DND-41 (cell line): ENCODE measurements around the gene PRKCA.
A peak's percentile ranks its signal among the peaks of the same experiment; 100 is the strongest.

Experiments used
- ATAC-seq: fragments of 200-7000 bp; cut with Tn5 transposase; 3 replicates; pipeline ENCODE4 v1.9.1; 2021; ENCODE audit warnings: low read depth; ENCODE audit not compliant: insufficient read depth
- DNase-seq: peaks from one replicate; pipeline ENCODE4 v3.0.0-alpha.2; 2020
- H2AFZ ChIP-seq: 2 replicates; pipeline ENCODE4 v1.6.0; 2012; ENCODE audit warnings: low read depth, low read length
- H3K27ac ChIP-seq: 2 replicates; pipeline ENCODE4 v1.5.1; 2012; ENCODE audit warnings: low read length, inconsistent platforms
- H3K27me3 ChIP-seq: fragments of 200-600 bp; sonication (generic); 2 replicates; pipeline ENCODE4 v1.6.0; 2012; ENCODE audit warnings: low read length, mild to moderate bottlenecking, inconsistent platforms; ENCODE audit not compliant: insufficient read depth, poor library complexity
- H3K36me3 ChIP-seq: 2 replicates; pipeline ENCODE4 v1.5.1; 2012; ENCODE audit warnings: low read length, inconsistent platforms; ENCODE audit not compliant: insufficient read depth
- H3K4me1 ChIP-seq: 2 replicates; pipeline ENCODE4 v1.5.1; 2012; ENCODE audit warnings: mild to moderate bottlenecking, low read length; ENCODE audit not compliant: insufficient read depth
- H3K4me2 ChIP-seq: 2 replicates; pipeline ENCODE4 v1.6.0; 2012; ENCODE audit warnings: mild to moderate bottlenecking, moderate library complexity, low read length, inconsistent platforms; ENCODE audit not compliant: insufficient read depth
- H3K4me3 ChIP-seq, 2 experiments: fragments of 200-600 bp in 1 of 2; shearing (Covaris generic) in 1 of 2; 2 replicates each; pipeline ENCODE4 v1.5.1; 2012 to 2016; ENCODE audit warnings: inconsistent platforms in 2 of 2, low read length in 2 of 2, mild to moderate bottlenecking in 2 of 2, low read depth in 1 of 2, moderate library complexity in 1 of 2
- H3K79me2 ChIP-seq: 2 replicates; pipeline ENCODE4 v1.6.0; 2012; ENCODE audit warnings: low read length, inconsistent platforms; ENCODE audit not compliant: insufficient read depth
- H3K9ac ChIP-seq: 2 replicates; pipeline ENCODE4 v1.6.0; 2012; ENCODE audit warnings: low read depth, mild to moderate bottlenecking, inconsistent platforms, low read length, moderate library complexity
- H3K9me3 ChIP-seq: 2 replicates; pipeline ENCODE4 v1.5.1; 2012; ENCODE audit warnings: low read length, moderate library complexity, mild to moderate bottlenecking, inconsistent platforms; ENCODE audit not compliant: insufficient read depth, severe bottlenecking
- H4K20me1 ChIP-seq: 2 replicates; pipeline ENCODE4 v1.6.0; 2012; ENCODE audit warnings: low read length; ENCODE audit not compliant: insufficient read depth
- EZH2 ChIP-seq: IDR thresholded peaks from 3 replicates; pipeline ENCODE4 v1.6.1; 2012; ENCODE audit warnings: borderline replicate concordance, low read depth, mild to moderate bottlenecking, moderate library complexity, low read length, inconsistent platforms; ENCODE audit not compliant: severe bottlenecking
- TF ChIP-seq, protein P1 (sequence below): IDR thresholded peaks from 2 replicates; pipeline ENCODE4 v1.5.1; 2012; ENCODE audit warnings: borderline replicate concordance, low read length, moderate library complexity, mild to moderate bottlenecking; ENCODE audit not compliant: poor library complexity, severe bottlenecking; ENCODE audit errors: extremely low read depth

The PRKCA gene

DNA sequence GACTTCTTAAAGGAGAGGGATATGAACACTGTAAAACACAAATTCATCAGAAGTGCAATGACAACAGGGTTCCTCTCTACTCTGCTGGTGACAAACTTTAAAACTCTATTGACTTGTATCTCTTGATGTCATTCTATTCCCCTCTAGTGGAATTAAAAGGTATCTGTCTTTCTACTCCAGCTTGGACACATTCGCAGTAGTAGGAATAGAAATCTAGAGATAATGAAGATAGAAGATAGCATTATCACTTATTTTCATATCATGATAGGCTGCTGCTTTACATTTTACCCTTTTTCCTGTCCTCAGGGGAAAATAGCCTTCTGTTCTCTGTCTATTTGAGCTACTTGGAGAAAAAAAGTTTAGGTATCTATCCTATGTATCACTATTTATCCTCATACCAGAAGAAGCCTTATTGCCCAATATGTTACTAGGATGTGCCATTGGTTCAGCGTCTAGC is 322.9 kb downstream of the PRKCA start:
- TF ChIP-seq, protein P1, sequence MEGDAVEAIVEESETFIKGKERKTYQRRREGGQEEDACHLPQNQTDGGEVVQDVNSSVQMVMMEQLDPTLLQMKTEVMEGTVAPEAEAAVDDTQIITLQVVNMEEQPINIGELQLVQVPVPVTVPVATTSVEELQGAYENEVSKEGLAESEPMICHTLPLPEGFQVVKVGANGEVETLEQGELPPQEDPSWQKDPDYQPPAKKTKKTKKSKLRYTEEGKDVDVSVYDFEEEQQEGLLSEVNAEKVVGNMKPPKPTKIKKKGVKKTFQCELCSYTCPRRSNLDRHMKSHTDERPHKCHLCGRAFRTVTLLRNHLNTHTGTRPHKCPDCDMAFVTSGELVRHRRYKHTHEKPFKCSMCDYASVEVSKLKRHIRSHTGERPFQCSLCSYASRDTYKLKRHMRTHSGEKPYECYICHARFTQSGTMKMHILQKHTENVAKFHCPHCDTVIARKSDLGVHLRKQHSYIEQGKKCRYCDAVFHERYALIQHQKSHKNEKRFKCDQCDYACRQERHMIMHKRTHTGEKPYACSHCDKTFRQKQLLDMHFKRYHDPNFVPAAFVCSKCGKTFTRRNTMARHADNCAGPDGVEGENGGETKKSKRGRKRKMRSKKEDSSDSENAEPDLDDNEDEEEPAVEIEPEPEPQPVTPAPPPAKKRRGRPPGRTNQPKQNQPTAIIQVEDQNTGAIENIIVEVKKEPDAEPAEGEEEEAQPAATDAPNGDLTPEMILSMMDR: peak; percentile 61
- TF ChIP-seq EZH2: no peak
- no peak overlapping the region for H3K4me3 ChIP-seq
- DNase-seq (no peak), ATAC-seq (peak; percentile 70; the same call in 2 of the 3 replicates)
- no peaks in the 10 kb centered on the region for H3K36me3 ChIP-seq
- no peaks in the 10 kb centered on the region for H3K27me3 ChIP-seq
- H3K4me2 ChIP-seq: no peak overlapping the region
- no peaks in the 10 kb centered on the region for H3K9me3 ChIP-seq
- H4K20me1 ChIP-seq: no peaks in the 10 kb centered on the region
- H2AFZ ChIP-seq: no peak overlapping the region
- H3K9ac ChIP-seq: no peak overlapping the region
- H3K4me1 ChIP-seq: no peaks in the 10 kb centered on the region
- H3K79me2 ChIP-seq: no peaks in the 10 kb centered on the region
- H3K27ac ChIP-seq: no peak overlapping the region

DNA sequence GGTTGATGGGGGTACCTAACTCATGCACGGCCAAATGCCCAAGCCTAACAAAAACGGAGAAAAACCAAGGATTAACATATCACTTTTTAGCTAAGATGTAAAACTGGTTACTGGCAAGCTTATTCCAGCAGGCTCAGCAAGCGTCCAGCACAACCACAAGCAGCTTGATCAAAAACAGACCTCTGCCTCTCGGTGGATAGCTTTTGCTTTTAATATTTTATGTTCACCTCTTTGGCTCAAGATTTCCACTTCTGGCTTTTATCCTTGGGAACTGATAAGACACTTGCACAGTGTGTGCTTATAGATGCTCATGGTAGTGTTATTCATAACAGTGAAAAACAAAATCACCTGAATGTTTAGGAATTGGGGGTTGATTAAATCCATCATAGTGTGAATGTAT is 325.6 kb downstream of the PRKCA start:
- Histone ChIP-seq H3K9ac (no peak overlapping the region), H3K4me3 (no peak overlapping the region), H4K20me1 (no peaks in the 10 kb centered on the region), H3K79me2 (no peaks in the 10 kb centered on the region), H3K27me3 (no peaks in the 10 kb centered on the region), H3K27ac (no peak overlapping the region), H3K4me1 (no peaks in the 10 kb centered on the region), H3K36me3 (no peaks in the 10 kb centered on the region), H2AFZ (no peak overlapping the region), H3K9me3 (no peaks in the 10 kb centered on the region), H3K4me2 (no peak overlapping the region)
- no peak for DNase-seq
- TF ChIP-seq, protein P1: no peak
- TF ChIP-seq EZH2: no peak
- no peak for ATAC-seq

DNA sequence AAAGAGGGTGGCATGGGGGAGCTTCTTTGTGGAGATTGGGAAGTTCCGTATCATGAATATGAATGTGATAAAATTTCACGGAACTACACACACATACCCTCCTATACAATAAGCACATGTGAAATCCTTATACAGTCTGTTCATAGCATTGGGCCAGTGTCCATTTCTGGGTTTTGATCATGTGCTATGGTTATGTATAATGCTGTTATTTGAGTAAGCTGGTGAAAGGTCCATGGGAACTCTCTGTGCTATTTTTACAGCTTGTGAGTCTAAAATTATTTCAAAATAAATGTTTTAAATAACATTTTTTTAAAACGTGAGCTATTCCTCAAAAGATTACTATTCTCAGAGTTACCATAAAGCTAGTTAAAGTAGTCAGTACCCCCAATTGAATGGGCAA is 327.3 kb downstream of the PRKCA start:
- H3K4me3 ChIP-seq: no peak overlapping the region
- DNase-seq (no peak), ATAC-seq (no peak)
- H4K20me1 ChIP-seq: no peaks in the 10 kb centered on the region
- no peaks in the 10 kb centered on the region for H3K79me2 ChIP-seq
- H3K4me2 ChIP-seq: no peak overlapping the region
- no peaks in the 10 kb centered on the region for H3K36me3 ChIP-seq
- TF ChIP-seq, protein P1: no peak
- TF ChIP-seq EZH2: no peak
- H2AFZ ChIP-seq: no peak overlapping the region
- H3K4me1 ChIP-seq: no peaks in the 10 kb centered on the region
- no peak overlapping the region for H3K27ac ChIP-seq
- H3K9me3 ChIP-seq: no peaks in the 10 kb centered on the region
- H3K9ac ChIP-seq: no peak overlapping the region
- H3K27me3 ChIP-seq: no peaks in the 10 kb centered on the region

- no peaks in the 10 kb centered on the region for H3K4me1 ChIP-seq
- no peak overlapping the region for H3K27ac ChIP-seq
- H3K4me2 ChIP-seq: no peak overlapping the region
- DNase-seq (no peak), ATAC-seq (no peak)
- H3K9ac ChIP-seq: no peak overlapping the region
- H3K4me3 ChIP-seq: no peak overlapping the region
- no peak for TF ChIP-seq EZH2
- TF ChIP-seq, protein P1: no peak
- H3K27me3 ChIP-seq: no peaks in the 10 kb centered on the region
- H2AFZ ChIP-seq: no peak overlapping the region
- no peaks in the 10 kb centered on the region for H4K20me1 ChIP-seq
- H3K36me3 ChIP-seq: no peaks in the 10 kb centered on the region
- H3K79me2 ChIP-seq: no peaks in the 10 kb centered on the region
- H3K9me3 ChIP-seq: no peaks in the 10 kb centered on the region
Measured at GRCh38 chr17:66630379-66630778, 328.0 kb downstream of the PRKCA start.
